PFSK-1 (cell line): ENCODE results near the gene MAPK1IP1L.

Experiments used
- FOXP2 ChIP-seq: optimal IDR thresholded peaks from 2 replicates; pipeline ENCODE3; 2011; ENCODE audit warnings: borderline replicate concordance, control low read depth, inconsistent platforms; ENCODE audit not compliant: insufficient read depth; ENCODE audit errors: extremely low read length, extremely low read depth
- POLR2AphosphoS5 ChIP-seq: IDR thresholded peaks from 2 replicates; pipeline ENCODE4 v1.6.1; 2012; ENCODE audit warnings: low read depth, mild to moderate bottlenecking, control low read depth, low read length, moderate library complexity
- REST ChIP-seq, 2 experiments: IDR thresholded peaks; 2 replicates each; pipeline versions ENCODE4 v1.6.1 to v1.8.0; 2011 to 2012; ENCODE audit warnings: low read depth in 2 of 2, low read length in 2 of 2, control low read depth in 1 of 2, inconsistent platforms in 1 of 2, mild to moderate bottlenecking in 1 of 2, moderate library complexity in 1 of 2; ENCODE audit not compliant: insufficient read depth in 1 of 2
- SIN3A ChIP-seq: IDR thresholded peaks from 2 replicates; pipeline ENCODE4 v1.6.1; 2012; ENCODE audit warnings: mild to moderate bottlenecking, low read length, moderate library complexity, borderline replicate concordance; ENCODE audit not compliant: insufficient read depth
- TAF1 ChIP-seq: IDR thresholded peaks from 2 replicates; pipeline ENCODE4 v1.6.1; 2012; ENCODE audit warnings: low read length, control low read depth, borderline replicate concordance; ENCODE audit not compliant: insufficient read depth

Gene MAPK1IP1L

GRCh38 chr14:55057919-55058318 is 6.5 kb downstream of the MAPK1IP1L start:
- TF ChIP-seq REST (IDR thresholded peaks at IDR 0.05; ENCODE audit: insufficient read depth in 1 of 2, low read depth in 2 of 2, low read length in 2 of 2) (no peak), POLR2AphosphoS5 (no peak), SIN3A (no peak)

DNA sequence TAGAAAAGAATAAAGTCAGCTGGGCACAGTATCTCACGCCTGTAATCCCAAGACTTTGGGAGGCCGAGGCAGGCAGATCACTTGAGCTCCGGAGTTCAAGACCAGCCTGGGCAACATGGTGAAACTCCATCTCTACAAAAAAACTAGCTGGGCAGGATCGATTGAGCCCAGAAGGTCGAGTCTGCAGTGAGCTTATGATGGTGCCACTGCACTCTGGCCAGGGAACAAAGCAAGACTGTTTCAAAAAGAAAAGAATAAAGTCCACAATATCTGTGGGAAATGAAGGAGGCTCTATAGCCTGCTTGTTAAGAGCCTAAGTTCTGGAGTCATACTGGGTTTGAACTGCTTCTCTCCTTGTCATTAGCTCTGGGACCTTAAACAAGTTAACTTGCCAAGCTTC is 7.9 kb downstream of the MAPK1IP1L start:
- TF ChIP-seq REST (IDR thresholded peaks at IDR 0.05; ENCODE audit: insufficient read depth in 1 of 2, low read depth in 2 of 2, low read length in 2 of 2) (no peak), POLR2AphosphoS5 (no peak), TAF1 (no peak), SIN3A (no peak), FOXP2 (no peak)

GRCh38 chr14:55062517-55063351 is 11.3 kb downstream of the MAPK1IP1L start:
- TF ChIP-seq FOXP2, result no peak
- no peak for TF ChIP-seq POLR2AphosphoS5
- no peak for TF ChIP-seq SIN3A
- TF ChIP-seq TAF1, result no peak
- TF ChIP-seq REST (IDR thresholded peaks at IDR 0.05; ENCODE audit: insufficient read depth in 1 of 2, low read depth in 2 of 2, low read length in 2 of 2), result no peak

- no peak for TF ChIP-seq POLR2AphosphoS5
- no peak for TF ChIP-seq TAF1
- no peak for TF ChIP-seq SIN3A
- no peak for TF ChIP-seq REST (IDR thresholded peaks at IDR 0.05; ENCODE audit: insufficient read depth in 1 of 2, low read depth in 2 of 2, low read length in 2 of 2)
- TF ChIP-seq FOXP2, result no peak
Observed at GRCh38 chr14:55065411-55065810, 14.0 kb downstream of the MAPK1IP1L start.
